COLO668 (cell line): ENCODE results near the gene LDB2.

ENCODE experiments used
- DNase-seq: peaks from one replicate; lab custom pipeline; 2025; ENCODE audit not compliant: unreplicated experiment; lab: John Stamatoyannopoulos, UW

The LDB2 gene

DNA sequence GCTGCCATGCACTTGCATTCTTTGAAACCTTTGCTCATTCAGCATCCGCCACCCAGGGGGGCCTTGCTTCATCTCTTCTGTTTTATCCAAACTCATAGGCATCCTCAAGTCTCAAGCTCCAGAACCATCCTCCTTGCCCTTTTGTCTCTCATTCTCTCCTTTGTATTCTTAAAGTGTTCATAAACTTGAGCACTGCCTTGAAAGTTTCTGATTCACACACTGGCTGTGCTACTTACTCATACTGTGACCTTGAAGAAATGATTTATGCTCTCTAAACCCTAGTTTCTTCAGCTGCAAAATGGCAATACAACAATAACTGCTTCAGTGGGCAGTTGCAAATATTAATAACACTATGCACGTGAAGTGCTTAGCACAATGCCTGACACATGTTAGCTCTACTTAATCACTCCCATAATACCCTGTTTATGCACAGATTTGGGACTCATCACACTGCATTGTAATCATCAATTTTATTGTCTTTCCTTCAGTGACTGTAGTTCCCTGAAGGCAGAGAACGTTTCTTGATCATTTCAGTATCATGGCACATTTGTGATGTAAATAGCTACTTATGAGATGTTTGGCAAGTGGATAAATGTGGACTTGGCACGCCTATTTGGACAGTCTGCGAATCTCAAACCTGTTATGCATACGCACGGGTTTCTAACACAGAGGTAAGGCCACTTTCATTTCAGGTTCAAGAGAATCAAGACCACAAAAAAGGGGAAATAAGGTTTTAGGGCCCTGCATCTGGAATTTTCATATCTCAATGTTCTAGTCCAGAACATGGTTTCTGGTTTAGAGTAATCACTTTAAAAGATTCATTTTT, 291.0 kb downstream of the LDB2 start:
- DNase-seq = no peak

- no peak for DNase-seq
Observed at GRCh38 chr4:16606691-16607090, 291.8 kb downstream of the LDB2 start.

GRCh38 chr4:16603178-16603577, 295.3 kb downstream of the LDB2 start:
- DNase-seq = no peak

DNA sequence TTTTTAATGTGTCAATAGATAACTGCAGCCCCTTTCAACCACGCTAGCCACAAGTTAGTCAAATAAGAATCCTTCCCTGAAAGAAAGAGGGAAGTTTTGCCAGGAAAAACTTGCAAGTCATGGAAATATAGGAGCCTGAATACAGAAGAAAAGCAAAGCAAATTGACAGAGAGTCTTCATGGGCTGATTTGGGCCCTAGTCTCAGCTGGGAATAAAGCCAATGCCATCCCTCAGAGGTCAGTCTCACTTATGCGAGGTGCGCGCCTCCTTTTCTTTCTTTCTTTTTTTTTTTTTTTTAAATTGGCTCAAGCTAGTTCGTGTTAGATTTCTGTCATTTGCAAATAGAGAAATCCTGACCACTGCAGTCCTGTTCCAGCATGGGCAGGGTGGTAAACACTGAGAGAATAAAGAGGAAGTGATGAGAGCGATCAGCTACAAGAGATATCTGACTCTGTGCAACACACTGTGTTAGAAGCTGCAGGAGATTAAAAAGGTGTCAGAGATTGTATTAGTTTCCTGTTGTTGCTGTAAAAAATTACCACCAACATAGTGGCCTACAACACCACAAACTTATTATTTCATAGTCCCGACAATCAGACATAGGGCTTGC, 299.7 kb downstream of the LDB2 start:
- DNase-seq = no peak

DNA sequence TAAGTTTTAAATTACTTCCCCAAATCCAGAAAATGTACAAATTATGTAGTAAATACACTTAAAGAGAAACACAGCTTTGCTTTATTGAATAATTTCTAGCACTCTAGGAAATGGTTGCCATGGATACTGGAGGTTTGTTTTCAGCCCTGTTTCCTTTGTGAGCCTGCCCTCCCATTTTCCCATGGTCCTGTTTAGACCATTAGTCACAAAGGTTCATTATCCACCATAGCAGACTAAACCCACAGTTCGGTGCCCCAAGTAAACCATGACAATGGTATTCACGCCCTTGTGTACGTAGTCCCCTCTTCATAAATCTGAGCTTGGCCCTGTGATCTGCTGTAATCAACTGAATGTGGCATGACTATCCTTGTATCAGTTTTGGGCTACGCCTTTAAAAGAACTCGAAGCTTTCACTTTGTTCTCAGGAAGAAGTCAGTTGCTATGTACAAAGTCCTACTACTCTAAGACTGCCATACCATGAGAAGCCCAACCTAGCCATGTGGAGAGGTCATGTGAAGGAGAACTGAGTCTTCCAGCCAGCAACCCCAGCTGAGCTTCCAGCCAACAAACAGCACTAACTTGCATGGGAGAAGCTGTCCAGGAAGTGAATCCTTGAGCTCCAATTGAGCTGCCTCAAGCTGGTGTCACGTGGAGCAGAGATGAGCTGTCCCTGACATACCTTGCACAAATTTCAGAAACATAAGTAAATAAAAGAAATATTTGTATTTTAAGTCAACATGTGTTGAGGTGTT, 300.4 kb downstream of the LDB2 start:
- no peak for DNase-seq

GRCh38 chr4:16597443-16597842, 301.0 kb downstream of the LDB2 start:
- no peak for DNase-seq

DNA sequence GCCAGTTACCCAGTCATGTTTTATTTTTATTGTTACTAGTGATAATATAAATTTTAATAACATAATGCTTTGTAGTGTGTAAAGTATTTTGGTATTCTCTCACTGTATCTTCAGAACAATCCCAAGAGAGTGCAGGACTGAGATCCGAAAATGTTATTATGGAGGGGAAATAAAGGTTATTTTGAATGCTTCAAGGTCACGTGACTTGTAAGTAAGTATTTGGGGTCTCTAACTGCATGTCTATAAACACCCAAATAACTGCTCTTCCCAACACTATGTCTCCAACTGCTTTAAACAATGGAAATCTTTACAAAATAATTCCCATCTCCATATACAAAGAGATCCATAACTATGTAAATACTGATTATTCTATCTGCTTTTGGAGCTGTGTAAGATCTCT, 302.2 kb downstream of the LDB2 start:
- no peak for DNase-seq

DNA sequence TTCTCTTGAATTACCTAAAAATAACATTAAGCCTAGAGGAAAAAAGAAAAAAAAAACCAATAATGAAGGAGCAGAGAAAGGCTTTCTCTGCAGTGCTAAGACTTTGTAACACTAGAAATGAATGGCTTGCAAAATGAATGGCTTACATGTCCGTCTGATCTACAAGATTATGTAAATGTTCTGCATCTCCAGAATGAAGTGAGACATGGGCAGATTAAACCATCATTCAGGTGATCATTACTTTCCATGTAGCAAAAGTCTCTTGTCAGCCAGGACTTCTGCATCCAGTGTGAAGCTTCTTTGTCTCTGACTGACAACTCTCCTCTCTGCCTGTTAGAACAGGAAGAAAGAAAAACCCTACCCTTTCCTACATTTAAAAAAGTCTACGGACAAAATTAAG, 304.3 kb downstream of the LDB2 start:
- no peak for DNase-seq

DNA sequence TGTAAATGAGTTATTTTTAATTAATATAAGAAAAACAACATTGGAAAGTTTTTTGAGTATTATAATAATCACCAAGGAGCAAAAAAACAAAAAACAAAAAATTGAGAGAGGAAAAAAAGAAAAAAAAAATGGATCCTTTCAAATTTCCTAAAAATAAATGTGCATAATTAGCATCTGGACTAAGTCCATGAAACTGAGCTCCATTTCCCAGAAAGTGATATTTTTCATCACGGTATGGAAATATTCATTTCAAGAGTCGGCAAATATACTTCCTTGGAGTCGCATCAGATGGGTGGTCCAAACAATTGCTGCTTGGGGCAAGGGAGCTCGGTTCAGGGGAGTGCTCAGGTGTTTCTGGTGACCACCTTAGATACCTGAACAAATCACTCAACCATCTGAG, 305.1 kb downstream of the LDB2 start:
- no peak for DNase-seq

DNA sequence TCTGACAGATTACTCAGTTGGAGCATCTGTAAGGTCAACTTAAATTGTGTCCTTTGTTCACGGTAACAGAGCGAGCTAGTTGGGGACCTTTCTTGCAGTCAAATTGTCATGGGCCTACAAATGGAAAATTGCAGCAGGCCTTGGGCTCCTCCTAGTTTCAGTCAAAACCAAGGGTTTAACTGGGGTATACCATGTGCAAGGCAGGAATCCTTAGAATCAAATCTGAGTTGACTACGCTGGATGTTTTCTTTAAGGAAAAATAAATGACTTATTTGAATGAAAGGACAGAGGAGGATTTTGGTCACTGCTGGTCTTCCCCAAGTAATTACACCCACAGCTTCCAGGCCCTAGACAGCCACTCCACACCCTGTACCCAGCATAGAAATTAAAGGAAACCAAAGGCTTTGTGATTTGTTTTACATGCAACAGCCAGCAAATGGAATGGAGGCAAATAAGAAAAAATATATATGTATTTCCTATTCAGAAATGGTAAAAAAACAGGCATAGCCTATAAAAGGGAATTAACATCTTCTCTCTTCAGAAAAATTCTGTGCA, 307.1 kb downstream of the LDB2 start:
- no peak for DNase-seq

- DNase-seq = no peak
Observed at GRCh38 chr4:16590797-16591196, 307.6 kb downstream of the LDB2 start.

DNA sequence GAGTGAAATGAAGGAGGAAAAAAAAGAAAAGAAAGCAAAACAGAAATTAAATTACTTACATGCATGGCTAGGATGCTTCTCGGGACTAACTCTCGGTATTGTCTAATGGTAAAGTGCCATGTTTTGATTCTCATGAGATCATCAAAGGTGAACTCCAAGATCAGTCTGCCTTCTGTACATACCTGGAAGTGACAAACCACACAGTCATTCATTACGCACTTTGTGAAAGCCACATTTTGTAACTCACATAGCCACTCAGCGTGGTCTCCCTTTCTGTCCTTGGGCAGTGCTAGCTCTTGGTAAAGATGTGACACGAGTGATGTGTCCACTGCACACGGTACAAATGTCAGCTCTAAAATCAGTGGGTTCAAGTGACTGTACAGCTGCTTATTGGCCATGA, 309.8 kb downstream of the LDB2 start:
- no peak for DNase-seq

- no peak for DNase-seq
Observed at GRCh38 chr4:16588149-16588548, 310.3 kb downstream of the LDB2 start.

GRCh38 chr4:16585053-16585452, 313.4 kb downstream of the LDB2 start:
- no peak for DNase-seq

GRCh38 chr4:16583764-16584163, 314.7 kb downstream of the LDB2 start:
- DNase-seq = no peak

DNA sequence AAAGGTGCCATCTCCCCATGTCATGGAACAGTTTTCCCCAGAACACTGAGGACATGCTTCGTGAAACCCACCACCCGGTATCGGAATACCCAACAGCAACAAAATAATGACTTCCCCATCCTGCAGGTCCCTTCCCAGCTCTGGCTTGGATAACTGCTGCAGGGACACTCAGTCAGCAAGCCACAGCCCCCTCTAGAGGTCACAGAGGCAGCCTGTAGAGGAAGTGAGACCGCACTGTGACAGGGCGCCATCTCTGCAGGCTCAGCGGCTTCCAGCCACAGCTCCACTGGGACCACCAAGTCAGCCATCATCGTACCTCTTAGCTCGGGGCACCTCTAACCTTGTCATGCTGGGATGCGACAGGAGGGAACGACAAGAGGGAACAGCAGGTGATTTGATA, 315.9 kb downstream of the LDB2 start:
- DNase-seq = no peak

- no peak for DNase-seq
Observed at GRCh38 chr4:16582036-16582435, 316.4 kb downstream of the LDB2 start.

- DNase-seq = no peak
Observed at GRCh38 chr4:16581117-16581516, 317.3 kb downstream of the LDB2 start.

DNA sequence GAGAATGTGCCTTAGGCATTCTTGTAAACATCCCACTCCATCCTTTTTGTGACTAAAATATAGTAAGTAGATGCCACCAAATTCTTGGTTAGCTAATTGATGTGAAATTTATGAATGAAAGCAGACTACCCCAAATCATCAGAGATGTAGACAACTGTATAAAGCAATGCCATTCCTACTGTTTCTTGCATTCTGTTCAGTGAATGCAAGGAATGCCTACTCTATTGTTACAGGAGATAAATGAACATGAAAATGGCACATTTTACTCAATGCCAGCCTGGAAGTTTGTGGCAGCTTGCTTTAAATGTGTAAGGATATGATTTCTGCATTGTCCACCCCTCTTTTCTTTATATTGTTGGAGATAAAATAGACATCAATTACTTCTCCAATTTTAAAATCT, 317.9 kb downstream of the LDB2 start:
- DNase-seq = no peak

GRCh38 chr4:16579866-16580265, 318.6 kb downstream of the LDB2 start:
- DNase-seq = no peak

DNA sequence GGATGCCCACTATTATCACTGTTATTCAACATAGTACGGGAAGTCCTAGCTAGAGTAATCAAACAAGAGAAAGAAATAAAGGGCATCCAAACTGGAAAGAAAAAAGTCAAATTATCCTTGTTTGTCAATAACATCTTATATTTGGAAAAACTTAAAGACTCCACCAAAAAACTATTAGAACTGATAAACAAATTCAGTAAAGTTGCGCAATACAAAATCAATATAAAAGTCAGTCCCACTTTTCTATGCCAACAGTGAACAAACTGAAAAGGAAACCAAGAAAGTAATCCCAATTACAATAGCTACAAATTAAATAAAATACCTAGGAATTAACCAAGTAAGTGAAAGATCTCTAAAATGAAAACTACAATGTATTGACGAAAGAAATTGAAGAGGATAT, 321.3 kb downstream of the LDB2 start:
- no peak for DNase-seq

DNA sequence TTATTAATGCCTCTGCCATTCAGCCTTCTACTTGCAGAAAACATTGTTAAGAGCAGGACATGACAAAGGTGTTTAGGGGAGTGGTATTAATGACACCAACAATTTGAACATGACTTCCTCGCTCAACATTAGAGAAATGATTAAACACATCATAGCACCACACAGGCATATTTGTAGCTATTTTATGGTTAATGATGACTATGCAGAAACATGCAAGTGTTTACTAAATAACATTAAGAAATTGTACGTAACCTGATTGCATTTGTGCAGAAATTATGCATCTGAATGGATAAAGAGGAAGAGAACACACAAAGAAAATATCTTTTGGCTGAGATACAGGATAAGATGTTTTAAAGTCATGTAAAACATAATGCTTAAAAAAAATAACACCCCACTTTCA, 323.5 kb downstream of the LDB2 start:
- no peak for DNase-seq
